B cell (primary cell): Measurements from ENCODE around the gene GAREM1. TPM values are rescaled to one million over a fixed set of nuclear protein-coding genes. Genes with fewer than 3 reads are reported as not detected.

ENCODE experiments used
- ATAC-seq: fragments of 200-7000 bp; cut with Tn5 transposase; one replicate; pipeline ENCODE4 v1.10.0; 2021; ENCODE audit warnings: low read depth, mild to moderate bottlenecking, moderate number of reproducible peaks, moderate library complexity
- CTCF ChIA-PET: fragments of 350-600 bp; sonication (Branson Sonifier 250); formaldehyde crosslinking; loops from one replicate; lab custom pipeline; 2021; ENCODE audit warnings: antibody characterized with exemption, inconsistent platforms; lab: Charles Lee
- POLR2A ChIA-PET: fragments of 350-600 bp; sonication (Branson Sonifier 250); formaldehyde crosslinking; loops from one replicate; lab custom pipeline; 2021; ENCODE audit warnings: antibody characterized with exemption; lab: Charles Lee
- DNase-seq: peaks from one replicate; pipeline ENCODE4 v3.0.0; 2013
- H2AFZ ChIP-seq: 2 replicates; pipeline ENCODE4 v1.6.1; 2012; ENCODE audit warnings: mild to moderate bottlenecking, low read depth, low read length; ENCODE audit not compliant: insufficient read depth, poor library complexity, severe bottlenecking
- H3K27ac ChIP-seq, 2 donors: 1 replicate in 1 of 2; 2 replicates in 1 of 2; pipeline ENCODE4 v1.5.1; 2012 to 2013; ENCODE audit warnings: low read length in 2 of 2, mild to moderate bottlenecking in 2 of 2, moderate library complexity in 1 of 2
- H3K27me3 ChIP-seq, 4 experiments: fragments of 200-600 bp in 1 of 4; sonication (generic) in 1 of 4; replicated peaks in 1 of 4; 1 replicate in 2 of 4; 2 replicates in 2 of 4; pipeline versions ENCODE4 v1.6.1 to v1.7.0; 2013 to 2016; ENCODE audit warnings: low read length in 3 of 4, mild to moderate bottlenecking in 2 of 4, mixed read lengths in 1 of 4, moderate library complexity in 1 of 4; ENCODE audit not compliant: insufficient read depth in 4 of 4, control insufficient read depth in 3 of 4; ENCODE audit errors: control extremely low read depth in 1 of 4
- H3K36me3 ChIP-seq, 2 experiments: replicated peaks in 1 of 2; 1 replicate in 1 of 2; 2 replicates in 1 of 2; pipeline versions ENCODE4 v1.6.1 to v1.7.1; 2013; ENCODE audit warnings: low read length in 1 of 2; ENCODE audit not compliant: insufficient read depth in 2 of 2, control insufficient read depth in 1 of 2; ENCODE audit errors: control extremely low read depth in 1 of 2, extremely low read depth in 1 of 2
- H3K4me1 ChIP-seq, 2 donors: fragments of 200-600 bp in 1 of 2; sonication (generic) in 1 of 2; 1 replicate in 1 of 2; 2 replicates in 1 of 2; pipeline versions ENCODE4 v1.5.1 to v1.6.1; 2013 to 2017; ENCODE audit warnings: low read length in 2 of 2; ENCODE audit not compliant: control insufficient read depth in 2 of 2, insufficient read depth in 2 of 2
- H3K4me2 ChIP-seq: replicated peaks from 2 replicates; pipeline ENCODE3; 2012; ENCODE audit warnings: mild to moderate bottlenecking, low read depth, low read length; ENCODE audit not compliant: poor library complexity, severe bottlenecking
- H3K4me3 ChIP-seq, 5 experiments: fragments of 200-600 bp in 1 of 5; sonication (generic) in 1 of 5; 1 replicate in 3 of 5; 2 replicates in 2 of 5; pipeline versions ENCODE4 v1.5.1 to v1.7.0; 2011 to 2016; ENCODE audit warnings: low read length in 4 of 5, mild to moderate bottlenecking in 4 of 5, low read depth in 2 of 5, control low read depth in 1 of 5, moderate library complexity in 1 of 5; ENCODE audit not compliant: insufficient read depth in 1 of 5; ENCODE audit errors: control extremely low read depth in 1 of 5, extremely low read depth in 1 of 5
- H3K79me2 ChIP-seq: fragments of 200-600 bp; sonication (generic); one replicate; pipeline ENCODE4 v1.6.0; 2016; ENCODE audit warnings: low read length; ENCODE audit not compliant: control insufficient read depth, insufficient read depth
- H3K9ac ChIP-seq: fragments of 200-600 bp; sonication (generic); 2 replicates; pipeline ENCODE4 v1.6.1; 2017; ENCODE audit warnings: mild to moderate bottlenecking, low read length, moderate library complexity
- H3K9me3 ChIP-seq, 3 donors: one replicate each; pipeline versions ENCODE4 v1.6.1 to v1.7.1; 2013; ENCODE audit warnings: low read length in 2 of 3; ENCODE audit not compliant: control insufficient read depth in 2 of 3, insufficient read depth in 1 of 3; ENCODE audit errors: control extremely low read depth in 1 of 3
- H4K20me1 ChIP-seq: 2 replicates; pipeline ENCODE4 v1.6.0; 2012; ENCODE audit warnings: mild to moderate bottlenecking, low read length; ENCODE audit not compliant: insufficient read depth, control insufficient read depth, poor library complexity, severe bottlenecking
- H3K27ac Mint-ChIP-seq: one replicate; pipeline ENCODE4 v1.8.0; 2021; ENCODE audit warnings: mixed read lengths
- H3K27me3 Mint-ChIP-seq: one replicate; pipeline ENCODE4 v1.8.0; 2021; ENCODE audit warnings: mixed read lengths
- H3K4me1 Mint-ChIP-seq: one replicate; pipeline ENCODE4 v1.8.0; 2021; ENCODE audit warnings: mixed read lengths
- H3K4me3 Mint-ChIP-seq: one replicate; pipeline ENCODE4 v1.8.0; 2021; ENCODE audit warnings: mixed read lengths
- H3K9me3 Mint-ChIP-seq: one replicate; pipeline ENCODE4 v1.8.0; 2022; ENCODE audit warnings: mixed read lengths; ENCODE audit not compliant: insufficient read depth
- EZH2 ChIP-seq: IDR thresholded peaks from 2 replicates; pipeline ENCODE4 v1.6.1; 2012; ENCODE audit warnings: borderline replicate concordance, low read depth, mild to moderate bottlenecking, moderate library complexity, low read length; ENCODE audit not compliant: insufficient read depth, poor library complexity, severe bottlenecking
- WGBS: methylation state at CpG from one replicate; pipeline ENCODE4 v1.1.5; 2013; ENCODE audit warnings: missing lambda C conversion rate; ENCODE audit not compliant: insufficient coverage; 5-methylcytosine and 5-hydroxymethylcytosine counted together
- intact Hi-C: fragments of 100-400 bp; cut with micrococcal nuclease; formaldehyde crosslinking; loops from one replicate; pipeline ENCODE4 v1.10.0; 2022
- polyA plus RNA-seq: library from polyadenylated mRNA; depleted of rRNA; stranded (reverse); fragments of >200 nt; gene quantifications from 2 replicates; pipeline ENCODE4 v1.2.3, GENCODE V29; 2012
- total RNA-seq, 2 donors: library from RNA; stranded (reverse); fragments of 120-200 nt in 1 of 2; gene quantifications; 1 replicate in 1 of 2; 2 replicates in 1 of 2; pipeline versions ENCODE4 v1.2.3 to v1.2.4, GENCODE V29; 2013 to 2022
- TF ChIP-seq, protein P1 (sequence below): fragments of 200-600 bp; IDR thresholded peaks from one replicate; pipeline ENCODE4 v1.8.0; 2022; ENCODE audit warnings: antibody characterized with exemption, mild to moderate bottlenecking

GAREM1 gene
- total and polyA plus RNA-seq, 2 donors (not counting 1 experiment from before 2014, with no cell fraction given): not detected

DNA sequence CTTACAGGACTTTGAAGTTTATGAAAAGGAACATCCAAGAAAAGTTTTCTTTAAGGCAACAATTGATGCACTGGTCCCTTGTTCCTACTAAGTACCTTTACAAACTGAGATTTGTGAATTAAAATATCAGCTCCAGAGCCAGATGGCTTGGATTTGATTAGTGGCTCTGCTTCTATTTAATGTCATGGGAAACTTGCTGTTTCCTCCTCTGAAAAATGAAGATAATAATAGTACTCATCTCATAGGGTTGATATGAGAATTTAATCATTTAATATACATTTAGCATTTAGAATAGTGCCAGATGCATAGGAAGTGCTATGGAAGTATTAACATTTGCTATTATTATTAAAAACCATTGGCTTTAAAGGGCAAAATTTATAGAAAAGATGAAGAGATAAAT is 2.6 kb upstream of the GAREM1 start:
- Histone ChIP-seq H3K36me3 (no peaks in the 10 kb centered on the region), H3K27me3 (peaks cover 2 to 44% (median 15%) of the 10 kb centered on the region in 4 experiments), H4K20me1 (no peaks in the 10 kb centered on the region), H3K9me3 (peaks cover 0 to 7% (median 0%) of the 10 kb centered on the region in 3 donors), H3K4me3 (no peak overlapping the region), H3K4me2 (no peak overlapping the region), H3K27ac (no peak overlapping the region), H3K79me2 (no peaks in the 10 kb centered on the region), H3K4me1 (peaks cover 21 to 24% of the 10 kb centered on the region in 2 donors), H3K9ac (no peak overlapping the region), H2AFZ (no peak overlapping the region)
- ChIA-PET POLR2A (no interaction called here), CTCF (no interaction called here)
- DNase-seq (no peak), ATAC-seq (no peak)
- Mint-ChIP-seq H3K27me3 (peaks cover 54% of the 10 kb centered on the region), H3K27ac (no peak overlapping the region), H3K4me1 (peaks cover 24% of the 10 kb centered on the region), H3K9me3 (no peaks in the 10 kb centered on the region), H3K4me3 (no peak overlapping the region)
- intact Hi-C loops: loop anchor here (5.0 kb wide), 1 partner anchor 531 kb away; the partner anchor contains the start of gene TRAPPC8
- TF ChIP-seq EZH2: no peak
- TF ChIP-seq, protein P1, sequence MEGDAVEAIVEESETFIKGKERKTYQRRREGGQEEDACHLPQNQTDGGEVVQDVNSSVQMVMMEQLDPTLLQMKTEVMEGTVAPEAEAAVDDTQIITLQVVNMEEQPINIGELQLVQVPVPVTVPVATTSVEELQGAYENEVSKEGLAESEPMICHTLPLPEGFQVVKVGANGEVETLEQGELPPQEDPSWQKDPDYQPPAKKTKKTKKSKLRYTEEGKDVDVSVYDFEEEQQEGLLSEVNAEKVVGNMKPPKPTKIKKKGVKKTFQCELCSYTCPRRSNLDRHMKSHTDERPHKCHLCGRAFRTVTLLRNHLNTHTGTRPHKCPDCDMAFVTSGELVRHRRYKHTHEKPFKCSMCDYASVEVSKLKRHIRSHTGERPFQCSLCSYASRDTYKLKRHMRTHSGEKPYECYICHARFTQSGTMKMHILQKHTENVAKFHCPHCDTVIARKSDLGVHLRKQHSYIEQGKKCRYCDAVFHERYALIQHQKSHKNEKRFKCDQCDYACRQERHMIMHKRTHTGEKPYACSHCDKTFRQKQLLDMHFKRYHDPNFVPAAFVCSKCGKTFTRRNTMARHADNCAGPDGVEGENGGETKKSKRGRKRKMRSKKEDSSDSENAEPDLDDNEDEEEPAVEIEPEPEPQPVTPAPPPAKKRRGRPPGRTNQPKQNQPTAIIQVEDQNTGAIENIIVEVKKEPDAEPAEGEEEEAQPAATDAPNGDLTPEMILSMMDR: no peak

- Histone ChIP-seq H3K4me2 (no peak overlapping the region), H3K4me3 (no peak overlapping the region), H3K9me3 (peaks cover 0 to 7% (median 0%) of the 10 kb centered on the region in 3 donors), H4K20me1 (no peaks in the 10 kb centered on the region), H3K4me1 (peaks cover 21 to 24% of the 10 kb centered on the region in 2 donors), H3K36me3 (no peaks in the 10 kb centered on the region), H3K27ac (no peak overlapping the region), H3K9ac (no peak overlapping the region), H2AFZ (no peak overlapping the region), H3K79me2 (no peaks in the 10 kb centered on the region), H3K27me3 (peaks cover 2 to 47% (median 18%) of the 10 kb centered on the region in 4 experiments)
- ChIA-PET POLR2A (no interaction called here), CTCF (no interaction called here)
- H3K27ac Mint-ChIP-seq: no peak overlapping the region
- 20% methylated on average over 1 of the region's 1 CpG for WGBS
- ATAC-seq (no peak), DNase-seq (no peak)
- no peaks in the 10 kb centered on the region for H3K9me3 Mint-ChIP-seq
- H3K27me3 Mint-ChIP-seq: peaks cover 58% of the 10 kb centered on the region
- intact Hi-C loops: loop anchor here (5.0 kb wide), 1 partner anchor 531 kb away; the partner anchor contains the start of gene TRAPPC8
- TF ChIP-seq, protein P1: no peak
- H3K4me3 Mint-ChIP-seq: no peak overlapping the region
- peaks cover 25% of the 10 kb centered on the region for H3K4me1 Mint-ChIP-seq
These were observed 2.2 kb upstream of the GAREM1 start for GRCh38 chr18:32472841-32473240.
